Body of pancreas (tissue), 4 donors: Measurements from ENCODE around the gene TACC2.

Source experiments
- POLR2A ChIP-seq, 3 donors: fragments of 450-650 bp; IDR thresholded peaks; one replicate each; pipeline ENCODE4 v1.6.1; 2016; ENCODE audit warnings: antibody characterized with exemption in 3 of 3, mild to moderate bottlenecking in 2 of 3
- TF ChIP-seq, protein P1 (sequence below), 7 experiments: fragments of 450-650 bp in 4 of 7; fragments of 200-600 bp in 3 of 7; sonication (generic) in 3 of 7; IDR thresholded peaks; one replicate each; pipeline ENCODE4 v1.5.1; 2016 to 2019; ENCODE audit warnings: antibody characterized with exemption in 7 of 7

DNA sequence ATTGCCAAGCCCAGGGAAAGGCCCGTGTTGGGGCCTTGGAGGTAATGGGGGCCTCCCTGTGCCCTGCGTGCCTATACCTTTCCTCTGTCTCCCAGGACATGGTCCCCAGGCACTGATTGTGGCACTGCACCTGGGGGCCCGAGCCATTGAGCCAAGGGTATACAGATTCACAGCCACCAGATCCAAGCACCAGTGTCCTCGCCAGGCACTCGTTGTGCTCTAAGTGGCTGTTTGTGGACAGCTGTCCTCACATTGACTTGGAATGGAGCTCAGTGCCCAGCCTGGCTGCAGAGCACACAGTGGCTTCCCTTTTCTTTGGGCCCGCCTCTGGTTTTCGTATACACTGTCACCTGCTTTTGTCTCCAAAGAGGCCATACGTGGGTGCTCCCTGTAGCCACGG is 210.1 kb downstream of the TACC2 start:
- TF ChIP-seq, protein P1, sequence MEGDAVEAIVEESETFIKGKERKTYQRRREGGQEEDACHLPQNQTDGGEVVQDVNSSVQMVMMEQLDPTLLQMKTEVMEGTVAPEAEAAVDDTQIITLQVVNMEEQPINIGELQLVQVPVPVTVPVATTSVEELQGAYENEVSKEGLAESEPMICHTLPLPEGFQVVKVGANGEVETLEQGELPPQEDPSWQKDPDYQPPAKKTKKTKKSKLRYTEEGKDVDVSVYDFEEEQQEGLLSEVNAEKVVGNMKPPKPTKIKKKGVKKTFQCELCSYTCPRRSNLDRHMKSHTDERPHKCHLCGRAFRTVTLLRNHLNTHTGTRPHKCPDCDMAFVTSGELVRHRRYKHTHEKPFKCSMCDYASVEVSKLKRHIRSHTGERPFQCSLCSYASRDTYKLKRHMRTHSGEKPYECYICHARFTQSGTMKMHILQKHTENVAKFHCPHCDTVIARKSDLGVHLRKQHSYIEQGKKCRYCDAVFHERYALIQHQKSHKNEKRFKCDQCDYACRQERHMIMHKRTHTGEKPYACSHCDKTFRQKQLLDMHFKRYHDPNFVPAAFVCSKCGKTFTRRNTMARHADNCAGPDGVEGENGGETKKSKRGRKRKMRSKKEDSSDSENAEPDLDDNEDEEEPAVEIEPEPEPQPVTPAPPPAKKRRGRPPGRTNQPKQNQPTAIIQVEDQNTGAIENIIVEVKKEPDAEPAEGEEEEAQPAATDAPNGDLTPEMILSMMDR (IDR thresholded peaks at IDR 0.05) = no peak
- TF ChIP-seq POLR2A (IDR thresholded peaks at IDR 0.05) = no peak
